H7 (cell line): Measurements from ENCODE around the gene BSN. TPM values are rescaled to one million over a fixed set of nuclear protein-coding genes. Genes with fewer than 3 reads are reported as not detected.

Experiments used
- DNase-seq: peaks from one replicate; pipeline ENCODE4 v3.0.0; 2012
- H3K27me3 ChIP-seq: 2 replicates; pipeline ENCODE4 v1.6.0; 2011; ENCODE audit warnings: mild to moderate bottlenecking, low read length; ENCODE audit not compliant: control insufficient read depth, insufficient read depth
- H3K36me3 ChIP-seq: replicated peaks from 2 replicates; pipeline ENCODE4 v1.5.1; 2011; ENCODE audit warnings: low read length; ENCODE audit not compliant: control insufficient read depth, insufficient read depth
- H3K4me3 ChIP-seq: 2 replicates; pipeline ENCODE4 v1.5.1; 2011; ENCODE audit warnings: low read depth, mild to moderate bottlenecking, control low read depth, low read length, moderate library complexity; ENCODE audit not compliant: insufficient read depth
- total RNA-seq: library from RNA; depleted of rRNA; stranded (reverse); fragments of >200 nt; shearing (Covaris generic); gene quantifications from 2 replicates; pipeline ENCODE4 v1.2.3, GENCODE V29; 2014; rRNA removed

BSN gene
- total RNA-seq, 1 experiment from 2014 or later, result 1.1 TPM

- H3K27me3 ChIP-seq, result peaks cover 3% of the 10 kb centered on the region; the same call in 1 of the 2 replicates
- peak; percentile 29 for DNase-seq
Measured at GRCh38 chr3:49713336-49714105, 159.2 kb downstream of the BSN start.

GRCh38 chr3:49714728-49715550 lies 160.7 kb downstream of the BSN start:
- no peak for DNase-seq
- H3K27me3 ChIP-seq, result peaks cover 7% of the 10 kb centered on the region; the same call in 1 of the 2 replicates
- no peak overlapping the region for H3K4me3 ChIP-seq
- no peaks in the 10 kb centered on the region; the same call in 1 of the 2 replicates for H3K36me3 ChIP-seq

More at GRCh38 chr3:49713336-49714105, 159.2 kb downstream of the BSN start:
- Histone ChIP-seq H3K4me3 (no peak overlapping the region), H3K36me3 (no peaks in the 10 kb centered on the region; the same call in 1 of the 2 replicates)

GRCh38 chr3:49715611-49716121 lies 161.4 kb downstream of the BSN start:
- no peak for DNase-seq
- no peak overlapping the region for H3K4me3 ChIP-seq
- peaks cover 7% of the 10 kb centered on the region; the same call in 1 of the 2 replicates for H3K27me3 ChIP-seq
- no peaks in the 10 kb centered on the region; the same call in none of the 2 replicates for H3K36me3 ChIP-seq

- H3K27me3 ChIP-seq, result peaks cover 7% of the 10 kb centered on the region; the same call in 1 of the 2 replicates
- no peak overlapping the region for H3K4me3 ChIP-seq
- no peak for DNase-seq
- peaks cover 4% of the 10 kb centered on the region for H3K36me3 ChIP-seq
Measured at GRCh38 chr3:49716169-49716568, 161.9 kb downstream of the BSN start.

GRCh38 chr3:49716691-49717210 lies 162.5 kb downstream of the BSN start:
- Histone ChIP-seq H3K36me3 (peaks cover 7% of the 10 kb centered on the region), H3K4me3 (no peak overlapping the region), H3K27me3 (peaks cover 7% of the 10 kb centered on the region; the same call in 1 of the 2 replicates)
- peak; percentile 35 for DNase-seq

- no peak overlapping the region for H3K4me3 ChIP-seq
- peaks cover 11% of the 10 kb centered on the region for H3K36me3 ChIP-seq
- DNase-seq, result peak; percentile 28
- H3K27me3 ChIP-seq, result peaks cover 7% of the 10 kb centered on the region; the same call in 1 of the 2 replicates
Measured at GRCh38 chr3:49717211-49717958, 163.1 kb downstream of the BSN start.

GRCh38 chr3:49717959-49718857 lies 163.9 kb downstream of the BSN start:
- Histone ChIP-seq H3K27me3 (peaks cover 7% of the 10 kb centered on the region; the same call in 1 of the 2 replicates), H3K36me3 (peaks cover 15% of the 10 kb centered on the region), H3K4me3 (peak overlapping the region; percentile 84)
- DNase-seq, result peak; percentile 57

- DNase-seq, result no peak
Measured at GRCh38 chr3:49718858-49719213, 164.6 kb downstream of the BSN start.

GRCh38 chr3:49719214-49719884 lies 165.1 kb downstream of the BSN start, which contains the start of gene AMIGO3:
Gene AMIGO3 (minus strand): TSS chr3:49719684. CDS start chr3:49719465, 219 bp downstream.
- H3K36me3 ChIP-seq, result peaks cover 15% of the 10 kb centered on the region
- H3K4me3 ChIP-seq, result peak within 1 kb of the TSS; percentile 84
- peaks cover 7% of the 10 kb centered on the region; the same call in 1 of the 2 replicates for H3K27me3 ChIP-seq
- DNase-seq, result peak; percentile 100

More at GRCh38 chr3:49718858-49719213, 164.6 kb downstream of the BSN start:
- Histone ChIP-seq H3K36me3 (peaks cover 15% of the 10 kb centered on the region), H3K27me3 (peaks cover 7% of the 10 kb centered on the region; the same call in 1 of the 2 replicates), H3K4me3 (peak overlapping the region; percentile 84)

Other genes starting within 250 kb of the BSN start
- 9.6 and 10.7 TPM in 2 replicates for gene USP4, start 214.4 kb upstream of the BSN start, total RNA-seq
- gene GPX1, start 196.1 kb upstream of the BSN start, total RNA-seq, result 222 and 298 TPM in 2 replicates
- 377 and 386 TPM in 2 replicates for gene RHOA, start 142.5 kb upstream of the BSN start, total RNA-seq
- gene TCTA, start 142.1 kb upstream of the BSN start, total RNA-seq, result 5.8 and 10.9 TPM in 2 replicates
- gene AMT, start 132.0 kb upstream of the BSN start, total RNA-seq, result 48.1 and 60.4 TPM in 2 replicates
- 5.2 and 5.7 TPM in 2 replicates for gene NICN1, start 125.2 kb upstream of the BSN start, total RNA-seq
- gene DAG1, start 84.2 kb upstream of the BSN start, total RNA-seq, result 80.4 and 87.4 TPM in 2 replicates
- 236 and 260 TPM in 2 replicates for gene APEH, start 119.9 kb downstream of the BSN start, total RNA-seq
- gene MST1, start 135.0 kb downstream of the BSN start, total RNA-seq, result 10.8 and 11.0 TPM in 2 replicates
- gene RNF123, start 135.1 kb downstream of the BSN start, total RNA-seq, result 22.1 and 31.2 TPM in 2 replicates
- 5.7 and 5.8 TPM in 2 replicates for gene AMIGO3, start 165.2 kb downstream of the BSN start, total RNA-seq
- 24.6 and 43.5 TPM in 2 replicates for gene GMPPB, start 169.5 kb downstream of the BSN start, total RNA-seq
- 34.7 and 38.2 TPM in 2 replicates for gene IP6K1, start 232.1 kb downstream of the BSN start, total RNA-seq
- not detected in 2 replicates for gene CDHR4, start 245.4 kb downstream of the BSN start, total RNA-seq
- gene INKA1, start 248.8 kb downstream of the BSN start, total RNA-seq, result 2.3 and 6.5 TPM in 2 replicates